Heart left ventricle (tissue), 13 donors: ENCODE data around the gene PADI6.

Source experiments
- CTCF ChIP-seq, 12 donors: fragments of 200-600 bp; sonication (generic) in 4 of 12; IDR thresholded peaks; one replicate each; pipeline versions ENCODE4 v1.5.0 to v1.8.0; 2018 to 2022; ENCODE audit warnings: antibody characterized with exemption in 12 of 12, mild to moderate bottlenecking in 5 of 12
- POLR2A ChIP-seq, 2 donors: fragments of 450-650 bp; IDR thresholded peaks; one replicate each; pipeline ENCODE4 v1.6.1; 2017; ENCODE audit warnings: antibody characterized with exemption in 2 of 2, mild to moderate bottlenecking in 2 of 2, moderate library complexity in 2 of 2
- donor health status: ischemic (EF 13 %, LVEDD 7.1; RV severe dilation, severe dysfunction).
- donor health status: DM: no; HTN: yes; CAD: no.
- donor health status: DM: no; HTN: no; CAD: no.
- donor health status: ischemic (EF 25% LVEDD 6.9; RV normal size, moderate dysfunction).
- donor health status: ischemic (EF 25% LVEDD 5.7; RV mildly dilated, moderate dysfunction).
- donor health status: ischemic (EF 35%, LVEDD 5.7; RV mildly dilated, moderate dysfunction).
- donor health status: nonischemic (EF 11% LVEDD 7.7; RV severe dilation, severe dysfunction).
- donor health status: DM: yes; HTN: yes; CAD: no.
- donor health status: PGD.
- donor health status: ischemic (EF 29% LVEDD 5.4; RV normal size, mild dysfunction).
- donor health status: nonischemic (EF 23%, LVEDD 6.1; RV moderate dilation, normal function).

- TF ChIP-seq CTCF (IDR thresholded peaks at IDR 0.05) (no peak), POLR2A (IDR thresholded peaks at IDR 0.05) (no peak)
Measured at GRCh38 chr1:17425806-17426600, 54.0 kb downstream of the PADI6 start.
